NCI-H1105 treated with DMSO at 0.1 percent for 48 hours (cell line): ENCODE measurements around the gene TPMT.
"Not testable (repeated sequence)": the region's sequence is repeated elsewhere in the genome, so short reads cannot be mapped to it uniquely, and the experiment has no call there.

Experiments
- DNase-seq: peaks from one replicate; lab custom pipeline; 2025; lab: John Stamatoyannopoulos, UW

TPMT gene

DNA sequence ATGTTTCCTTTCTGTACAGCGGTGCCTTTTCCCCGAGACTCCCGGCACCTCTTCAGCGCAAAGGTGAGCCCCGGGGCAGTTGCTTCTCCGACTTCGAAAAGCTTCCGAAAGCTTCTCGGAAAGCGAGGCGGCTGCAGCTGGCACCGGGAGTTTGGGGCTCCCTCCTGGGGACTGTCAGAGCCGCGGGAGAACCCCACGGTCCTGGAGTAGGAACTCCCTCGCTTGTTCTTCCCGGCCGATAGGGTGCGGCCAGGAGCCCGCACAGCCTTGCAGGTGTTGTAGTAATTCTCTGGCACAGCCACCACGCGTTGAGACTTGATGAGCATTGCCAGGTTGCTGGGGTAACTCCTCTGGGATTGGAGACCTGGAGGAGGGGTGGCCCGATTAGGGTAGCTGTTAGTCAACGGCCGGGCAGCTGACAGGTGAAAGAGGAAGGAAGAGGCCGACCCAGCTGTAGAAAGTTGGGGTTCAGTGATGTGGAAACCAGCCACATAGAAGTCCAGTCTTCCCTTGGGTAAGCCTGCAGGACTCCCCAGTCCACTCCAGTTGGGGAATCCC lies 1.1 kb upstream of the TPMT start:
- DNase-seq: peak; percentile 92

DNA sequence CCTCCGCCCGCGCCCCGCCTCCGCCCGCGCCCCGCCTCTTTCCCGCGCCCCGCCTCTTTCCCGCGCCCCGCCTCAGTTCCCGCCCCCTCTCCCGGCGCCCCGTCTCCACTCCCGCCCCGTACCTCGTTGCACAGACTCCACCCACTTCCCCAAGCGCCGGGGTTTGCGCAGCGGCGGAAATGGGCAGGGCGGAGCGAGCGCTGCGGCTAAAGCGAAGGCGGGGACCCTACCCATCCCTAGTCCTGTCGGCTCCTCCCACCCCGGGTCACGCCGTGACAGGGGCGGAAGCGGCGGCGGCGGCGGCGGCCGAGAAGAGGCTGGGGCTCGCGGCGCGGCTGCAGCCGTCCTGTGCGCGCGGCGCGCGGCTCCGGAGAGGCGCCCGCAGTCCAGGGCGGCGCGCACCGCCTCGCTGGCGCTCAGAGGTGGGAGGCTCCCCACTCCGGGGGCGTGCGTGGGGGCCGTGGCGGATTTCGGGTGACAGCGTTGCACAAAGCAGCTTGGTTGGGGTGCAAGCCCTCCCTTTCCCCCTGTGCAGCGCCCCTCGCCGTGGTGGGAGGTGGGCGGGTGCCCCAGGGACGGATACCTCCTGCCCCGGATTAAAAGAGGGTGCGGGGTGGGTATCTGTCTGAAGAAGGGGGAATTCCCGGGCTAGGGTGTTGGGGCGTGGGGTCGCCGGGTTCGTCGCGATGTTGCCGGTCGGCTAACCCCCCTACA lies 430 bp upstream of the TPMT start, which contains the start of gene KDM1B:
Gene KDM1B (plus strand): TSS at position 273 of the 714 bp plus-strand sequence. CDS start 4,474 bp downstream, outside the sequence.
- peak; percentile 98 for DNase-seq

- no peak for DNase-seq
These were observed 1.6 kb downstream of the TPMT start for GRCh38 chr6:18153311-18153703.

DNA sequence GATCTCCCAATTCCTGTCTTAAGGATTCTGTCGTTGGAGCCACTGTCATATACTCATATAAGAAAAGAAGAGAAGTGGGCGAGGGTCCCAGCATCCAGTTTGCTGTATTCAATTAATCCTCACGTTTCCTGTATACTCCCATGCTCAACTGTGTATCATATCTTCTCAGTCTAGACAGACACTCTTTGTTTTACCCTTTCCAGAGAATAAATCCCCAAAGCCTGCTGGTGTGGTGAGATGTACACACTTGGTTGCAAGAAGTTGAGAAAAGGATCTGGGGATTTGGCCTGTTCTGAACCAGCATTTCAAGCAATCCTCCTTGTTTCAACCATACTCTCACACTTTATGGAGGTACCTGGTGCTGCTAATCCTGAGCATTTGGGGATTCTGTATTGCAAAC lies 3.1 kb downstream of the TPMT start:
- no peak for DNase-seq

GRCh38 chr6:18151391-18151790 lies 3.5 kb downstream of the TPMT start:
- DNase-seq: not testable (repeated sequence)

- no peak for DNase-seq
These were observed 6.4 kb downstream of the TPMT start for GRCh38 chr6:18148304-18149025.

DNA sequence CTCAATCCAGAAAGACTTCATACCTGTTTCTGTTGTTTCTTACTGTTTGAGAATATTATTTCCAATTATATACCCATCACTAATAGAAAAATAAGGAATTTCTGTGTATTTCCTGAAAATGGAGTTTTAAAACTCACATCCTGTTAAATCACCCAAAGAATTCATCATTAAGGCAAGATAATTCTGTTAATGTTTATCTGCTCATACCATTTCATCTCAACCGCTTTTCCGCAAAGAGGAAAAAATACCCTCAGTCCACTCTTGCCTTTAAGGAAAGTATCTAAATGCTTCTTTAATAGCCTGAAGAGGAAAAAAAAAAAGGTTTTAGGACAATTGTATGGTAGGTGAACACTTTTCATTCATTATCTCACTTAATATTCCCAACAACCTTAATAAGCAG lies 7.3 kb downstream of the TPMT start:
- DNase-seq: no peak

GRCh38 chr6:18147160-18147559 lies 7.7 kb downstream of the TPMT start:
- DNase-seq: no peak

DNA sequence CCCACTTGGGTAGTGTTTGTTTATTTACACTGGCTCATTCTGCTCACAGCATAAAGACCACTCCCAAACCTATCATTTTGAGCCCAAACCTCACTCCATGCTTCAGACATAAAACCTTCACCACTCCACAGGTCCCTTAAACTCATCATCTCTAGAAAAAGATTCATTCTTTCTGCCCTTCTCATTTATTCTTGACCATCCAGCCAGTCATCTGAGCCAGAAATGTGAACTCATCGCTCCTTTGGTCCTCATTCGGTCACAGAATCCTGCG lies 12.4 kb downstream of the TPMT start:
- DNase-seq: peak; percentile 80

GRCh38 chr6:18141805-18142590 lies 12.9 kb downstream of the TPMT start:
- peak; percentile 96 for DNase-seq

DNA sequence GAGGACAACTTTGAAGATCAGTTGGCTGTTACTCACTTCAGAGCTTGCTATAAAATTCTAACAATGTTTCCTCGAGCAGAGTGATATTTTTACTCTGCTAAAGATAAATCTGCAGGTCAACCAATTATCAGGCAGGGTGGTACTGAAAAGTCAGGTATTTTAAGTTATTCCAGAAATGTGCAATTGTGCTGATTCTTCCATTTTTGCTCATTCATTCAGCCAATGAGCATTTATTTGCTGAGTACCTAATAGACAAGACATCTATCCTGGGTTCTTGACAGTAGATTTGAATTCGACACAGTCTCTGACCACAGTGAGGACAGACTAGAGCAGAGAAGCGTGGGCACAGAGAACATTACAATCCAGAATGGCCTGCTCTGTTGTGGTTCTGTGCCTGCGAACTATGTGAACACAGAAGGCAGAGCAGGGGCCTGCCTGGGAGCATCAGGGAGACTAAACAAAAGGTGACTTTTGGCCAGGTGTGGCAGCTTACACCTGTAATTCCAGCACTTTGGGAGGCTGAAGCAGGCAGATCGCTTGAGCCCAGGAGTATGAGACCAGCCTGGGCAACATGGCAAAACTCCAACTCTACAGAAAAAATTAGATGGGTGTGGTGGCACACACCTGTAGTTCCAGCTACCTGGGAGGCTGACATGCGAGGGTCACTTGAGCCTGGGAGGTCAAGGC lies 14.8 kb downstream of the TPMT start:
- DNase-seq: no peak

DNA sequence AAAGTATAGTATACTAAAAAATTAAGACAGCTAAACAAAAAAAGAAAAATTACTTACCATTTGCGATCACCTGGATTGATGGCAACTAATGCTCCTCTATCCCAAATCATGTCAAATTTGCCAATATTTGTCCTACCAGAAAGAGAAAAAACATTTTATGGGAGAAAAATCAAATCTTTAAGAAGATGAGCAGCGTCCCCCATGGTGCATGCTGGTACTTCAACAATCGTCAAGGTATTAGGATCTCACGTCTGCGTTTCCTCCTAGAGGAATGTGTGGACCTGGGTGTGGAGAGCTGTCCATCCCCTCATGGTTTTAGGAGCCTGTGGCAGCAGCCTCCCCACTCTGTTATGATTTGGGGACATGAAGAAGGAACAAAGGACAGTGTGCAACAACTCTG lies 16.0 kb downstream of the TPMT start:
- no peak for DNase-seq

GRCh38 chr6:18136260-18136659 lies 18.6 kb downstream of the TPMT start:
- no peak for DNase-seq

GRCh38 chr6:18135171-18135570 lies 19.7 kb downstream of the TPMT start:
- no peak for DNase-seq

- DNase-seq: no peak
These were observed 22.5 kb downstream of the TPMT start for GRCh38 chr6:18132346-18132745.

GRCh38 chr6:18126121-18126520 lies 28.8 kb downstream of the TPMT start:
- DNase-seq: no peak

DNA sequence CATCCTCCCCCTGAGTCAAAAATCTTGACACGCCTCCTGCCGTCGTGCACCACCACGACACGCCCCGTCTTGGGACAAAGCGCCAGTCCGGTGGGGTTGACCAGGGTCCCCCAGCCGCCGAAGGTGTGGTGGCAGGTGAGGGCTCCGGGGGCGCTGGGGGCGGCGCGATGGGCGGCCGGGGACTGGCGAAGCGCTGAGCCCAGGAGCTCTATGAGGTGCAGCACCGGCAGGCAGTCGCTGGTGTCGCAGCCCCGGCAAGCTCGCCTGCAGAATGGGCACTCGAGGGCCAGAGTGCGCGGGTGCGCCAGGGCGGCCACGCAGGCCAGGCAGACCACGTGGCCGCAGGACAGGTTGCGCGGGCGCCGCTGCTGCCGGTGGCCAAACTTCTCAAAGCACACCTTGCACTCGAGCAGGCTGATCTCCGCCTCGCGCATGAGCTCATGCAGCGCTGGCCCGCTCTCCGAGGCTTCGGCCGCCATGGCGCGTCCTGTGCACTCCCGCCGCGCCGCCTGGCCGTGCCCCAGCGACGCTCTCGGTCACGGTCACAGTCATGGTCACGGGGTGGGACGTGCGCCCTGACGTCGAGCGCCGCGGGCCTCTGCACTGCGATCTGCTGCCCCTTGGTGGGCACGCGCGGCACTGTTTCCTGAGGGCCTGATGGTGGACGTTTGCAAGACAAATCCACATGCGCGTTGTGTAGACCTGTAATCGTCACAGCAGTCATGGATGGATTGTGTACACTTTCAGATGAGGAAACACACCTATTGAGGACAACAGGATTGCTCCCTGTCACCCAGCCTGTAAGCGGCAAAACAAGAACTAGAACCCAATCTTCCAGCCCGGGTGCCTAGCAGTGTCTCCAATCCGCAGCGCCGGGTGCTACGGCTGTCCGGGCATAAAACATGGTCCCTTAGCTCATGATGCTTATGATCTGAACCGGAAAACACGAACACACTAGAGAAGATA lies 32.5 kb downstream of the TPMT start, which contains the start of gene NHLRC1:
Gene NHLRC1 (minus strand): TSS at position 550 of the 966 bp plus-strand sequence. CDS start 71 bp downstream, at position 479.
- DNase-seq: peak; percentile 63

DNA sequence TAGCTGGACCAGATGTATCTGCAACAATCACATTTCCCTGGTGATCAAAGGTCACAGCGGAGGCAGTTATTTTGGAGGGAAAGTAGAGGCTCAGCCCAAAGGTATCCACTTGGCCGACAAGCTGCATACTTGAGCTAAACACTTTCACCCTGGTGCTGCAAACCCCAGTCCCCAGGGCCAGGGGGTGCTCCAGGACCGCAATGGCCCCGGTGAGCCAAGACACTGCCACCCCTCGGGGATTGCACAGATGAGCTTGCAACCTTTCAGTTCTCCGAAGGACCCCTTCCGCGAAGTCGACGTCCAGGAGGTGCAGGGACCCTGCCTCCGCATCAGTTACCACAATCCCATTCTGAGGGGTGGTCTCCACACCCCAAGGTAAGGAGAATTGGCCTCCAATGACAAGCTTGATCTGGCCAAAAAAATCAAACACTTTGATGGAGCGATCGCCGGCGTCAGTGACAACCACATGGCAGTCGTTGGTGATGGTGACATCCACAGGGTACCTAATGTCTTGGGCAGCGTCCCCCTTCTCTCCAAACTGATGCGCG lies 33.2 kb downstream of the TPMT start:
- no peak for DNase-seq

GRCh38 chr6:18119236-18119635 lies 35.6 kb downstream of the TPMT start:
- no peak for DNase-seq

DNA sequence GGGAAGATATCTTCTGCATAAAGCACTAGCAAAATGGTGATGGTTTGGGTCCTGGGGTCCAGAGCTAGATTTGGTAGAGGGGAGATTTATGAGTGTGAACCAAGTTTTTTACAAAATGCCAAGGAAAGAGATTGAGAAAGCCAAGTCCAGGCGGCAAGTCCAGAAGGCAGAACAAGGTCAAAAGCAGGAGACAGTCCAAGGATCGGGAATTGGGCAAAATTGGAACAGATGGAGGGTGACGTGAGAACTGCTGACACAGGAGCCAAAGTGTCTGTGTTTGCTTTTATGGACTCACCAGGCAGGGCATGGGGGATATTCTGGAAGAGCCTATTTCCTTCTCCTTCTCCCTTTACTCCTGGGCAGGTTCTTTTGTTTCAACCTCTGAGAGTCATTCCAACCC lies 36.5 kb downstream of the TPMT start:
- DNase-seq: no peak
